HG03469 (cell line): ENCODE results near the gene SALL2.

Experiments used
- ATAC-seq: cut with Tn5 transposase; IDR thresholded peaks from one replicate; pipeline ENCODE4 v1.9.1; 2021; ENCODE audit warnings: mild to moderate bottlenecking, moderate library complexity, moderate number of reproducible peaks; ENCODE audit not compliant: unreplicated experiment

Gene SALL2

DNA sequence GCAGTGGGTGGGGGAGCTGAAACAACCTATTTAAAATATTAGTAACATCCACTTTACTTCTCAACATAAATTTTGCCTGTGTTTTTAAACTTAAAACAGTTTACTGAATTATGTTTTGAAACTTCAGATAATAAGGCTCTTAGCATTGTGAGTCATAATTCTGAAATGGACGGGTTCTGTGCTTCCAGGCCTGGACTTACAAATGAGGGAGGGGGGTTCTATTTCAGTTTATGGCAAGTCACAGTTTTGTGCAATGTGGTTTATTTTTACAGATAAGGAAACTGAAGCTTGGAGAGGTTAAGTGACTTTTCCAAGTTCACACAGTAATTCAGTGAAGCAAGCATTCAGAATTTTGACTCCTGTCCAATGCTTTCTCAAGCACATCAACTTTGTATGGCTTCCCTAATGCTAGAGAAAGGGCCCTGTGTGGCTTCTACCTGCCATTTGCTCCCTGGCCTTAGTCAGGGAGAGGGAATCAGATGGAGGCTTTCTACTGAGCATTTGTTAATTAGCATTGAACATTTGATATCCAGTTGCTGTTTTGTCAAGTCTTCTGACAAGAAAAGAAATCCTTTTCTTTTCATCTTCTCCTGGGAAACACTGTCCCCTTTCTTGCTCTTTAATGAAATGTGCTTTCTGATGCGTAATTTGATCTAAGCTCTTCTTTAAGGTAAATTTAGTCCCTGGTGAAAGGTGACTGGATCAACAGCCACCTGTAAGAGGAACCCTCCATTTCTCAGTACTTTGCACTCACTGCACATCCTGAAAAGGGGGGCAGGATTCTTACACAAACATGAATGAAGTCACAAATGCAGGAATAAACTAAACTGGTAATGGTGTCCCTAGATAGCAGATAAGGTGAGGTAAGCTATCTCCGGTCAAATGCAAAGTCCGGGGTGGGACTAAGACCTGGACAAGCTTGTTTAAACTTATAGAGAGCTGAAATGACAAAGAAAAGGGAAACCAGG, 2.5 kb upstream of the SALL2 start:
- ATAC-seq = no peak

GRCh38 chr14:21527318-21527679, 1.2 kb upstream of the SALL2 start:
- ATAC-seq = no peak

DNA sequence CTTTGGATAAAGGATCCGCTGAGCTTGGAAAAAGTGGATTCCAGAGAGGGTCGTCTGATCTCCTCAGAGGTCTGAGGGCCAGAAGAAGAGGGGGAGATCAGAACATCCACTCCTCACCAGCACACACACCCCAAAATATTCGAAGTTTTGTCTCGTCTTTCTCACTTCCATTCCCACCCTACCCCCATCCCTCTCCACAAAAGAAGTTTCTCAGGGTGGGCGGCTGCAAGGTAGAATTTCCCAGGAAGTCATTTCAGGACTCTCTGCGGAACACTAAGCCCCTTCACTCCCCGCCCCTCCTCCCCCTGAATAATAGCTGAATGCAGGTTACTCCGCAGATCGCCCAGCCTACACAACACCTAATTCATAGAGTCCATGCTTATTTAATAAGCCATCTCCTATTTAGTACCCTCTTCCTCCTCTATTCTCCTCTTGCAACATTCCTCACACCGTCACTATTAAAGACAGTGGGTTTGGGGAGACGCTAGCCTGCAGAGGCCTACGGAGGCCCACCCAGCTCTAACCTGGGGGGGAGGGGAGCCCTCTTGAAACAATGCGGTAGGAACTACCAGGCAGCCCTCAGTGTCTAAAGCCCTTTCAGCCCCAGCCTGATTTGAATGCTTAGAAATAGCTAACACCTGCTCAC, 649 bp upstream of the SALL2 start:
- ATAC-seq = no peak

- ATAC-seq = no peak
Observed at GRCh38 chr14:21525571-21525961, 580 bp downstream of the SALL2 start.

DNA sequence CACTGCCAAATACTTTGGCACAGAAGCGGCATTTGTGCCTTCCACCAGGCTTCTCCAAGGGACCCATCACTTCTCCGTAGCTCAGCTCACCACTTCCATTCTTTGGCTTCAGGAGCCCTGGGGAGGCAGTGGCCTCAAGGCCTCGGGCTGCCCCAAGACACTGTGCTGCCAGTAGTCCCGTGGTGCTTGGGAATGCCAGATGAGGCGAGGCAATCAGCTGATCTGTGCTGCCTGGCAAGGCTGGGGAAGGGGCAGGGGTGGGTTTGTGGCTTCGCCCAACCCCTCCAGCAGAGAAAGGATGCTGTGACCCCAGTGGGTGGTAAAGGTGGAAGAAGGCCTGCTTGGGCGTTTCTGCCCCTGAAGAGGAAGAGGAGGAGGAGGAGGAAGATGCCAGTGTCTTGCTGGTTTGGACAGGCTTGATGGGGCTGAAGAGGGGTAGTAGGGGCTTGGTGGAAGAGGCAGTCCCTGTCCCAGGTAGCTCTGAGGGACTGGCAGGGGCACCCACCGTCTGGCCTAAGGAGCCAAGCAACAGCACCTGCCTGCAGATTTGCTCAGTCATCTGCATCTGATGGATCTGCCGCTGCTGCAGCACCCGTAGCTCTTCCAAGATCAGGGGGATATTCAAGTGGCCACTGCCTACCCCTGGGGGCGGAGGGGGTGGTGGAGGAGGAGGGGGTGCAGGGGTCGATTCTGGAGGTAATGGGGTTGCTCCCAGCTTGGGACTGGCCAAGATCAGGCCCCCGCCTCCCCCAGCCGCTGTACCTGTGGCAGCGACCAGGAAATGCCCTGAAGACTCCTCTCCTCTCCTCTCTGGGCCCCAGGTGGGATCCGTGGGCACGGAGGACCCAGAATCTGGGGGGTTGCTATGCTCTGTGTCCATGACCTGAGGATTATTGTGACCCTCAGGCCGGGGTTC, 1.3 kb downstream of the SALL2 start:
- no peak for ATAC-seq

- ATAC-seq = no peak
Observed at GRCh38 chr14:21523203-21523602, 2.9 kb downstream of the SALL2 start.

DNA sequence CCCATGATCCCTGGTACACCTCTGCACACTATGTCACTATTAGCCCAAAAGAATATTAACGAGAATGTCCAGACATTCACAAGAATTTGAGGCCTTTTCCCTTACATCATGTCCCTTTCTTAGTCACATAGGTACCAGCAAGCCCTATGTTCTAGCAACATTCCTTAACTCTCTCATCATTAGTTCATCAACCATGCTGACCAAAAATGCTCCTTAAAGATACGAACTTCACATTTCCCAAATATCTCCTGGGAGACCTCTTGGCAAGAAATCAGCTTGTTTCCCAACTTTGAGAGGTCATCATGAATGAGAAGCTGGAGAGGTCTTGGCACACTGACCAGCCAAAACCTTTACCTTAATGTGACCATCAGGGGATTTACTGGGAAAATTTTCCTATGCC, 4.6 kb downstream of the SALL2 start:
- ATAC-seq = no peak

GRCh38 chr14:21520767-21521166, 5.4 kb downstream of the SALL2 start:
- ATAC-seq = no peak

- no peak for ATAC-seq
Observed at GRCh38 chr14:21518725-21519124, 7.4 kb downstream of the SALL2 start.

- ATAC-seq = no peak
Observed at GRCh38 chr14:21514341-21514740, 11.8 kb downstream of the SALL2 start.

DNA sequence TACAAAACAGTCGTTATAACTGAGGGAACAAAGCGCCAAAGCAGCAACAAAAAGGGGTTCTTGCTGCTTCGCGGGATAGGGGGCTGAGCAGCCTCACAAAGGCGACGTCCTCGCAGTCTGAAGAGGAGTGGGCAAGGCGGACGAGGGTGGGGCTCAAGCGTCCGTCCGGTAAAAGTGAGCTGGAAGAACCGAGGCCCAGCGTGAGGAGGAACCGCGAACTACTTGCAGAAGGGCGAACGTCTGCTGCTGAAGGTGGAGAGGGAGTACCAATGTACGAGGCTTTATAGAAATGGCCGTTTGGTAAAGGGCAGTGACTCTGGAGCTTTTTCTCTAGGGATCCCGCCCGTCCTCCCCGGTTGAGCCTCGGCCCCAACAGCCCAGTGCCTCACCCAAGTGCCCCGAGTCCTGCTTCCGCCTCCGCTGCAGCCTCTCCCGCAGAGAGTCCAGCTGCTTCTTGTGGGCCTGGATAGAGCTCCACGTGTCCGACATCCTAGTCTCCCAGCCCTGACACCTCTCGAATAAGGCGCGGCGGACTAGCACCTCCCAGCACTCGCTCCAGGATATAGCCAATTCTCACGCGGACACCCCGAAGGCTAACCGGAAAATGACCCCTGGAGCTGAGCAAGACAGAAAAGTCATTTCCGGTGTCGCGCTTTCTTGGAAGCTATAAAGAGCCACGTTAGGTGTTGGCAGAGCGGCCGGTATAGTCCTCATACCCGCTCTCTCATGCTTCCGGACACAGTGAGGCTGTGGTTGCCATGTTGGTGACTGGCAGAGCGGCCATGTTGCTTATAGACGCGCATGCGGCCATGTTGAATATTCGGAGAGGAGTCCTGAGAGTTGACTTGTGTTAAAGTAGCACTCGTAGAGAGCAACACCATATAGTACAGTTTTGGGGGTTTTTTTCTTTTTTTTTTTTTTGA, 15.2 kb downstream of the SALL2 start, which contains the start of gene METTL3:
Gene METTL3 (minus strand): TSS at position 606 of the 923 bp plus-strand sequence. CDS start 117 bp downstream, at position 489.
- peak; percentile 99 for ATAC-seq

- ATAC-seq = no peak
Observed at GRCh38 chr14:21509432-21510143, 16.6 kb downstream of the SALL2 start.

DNA sequence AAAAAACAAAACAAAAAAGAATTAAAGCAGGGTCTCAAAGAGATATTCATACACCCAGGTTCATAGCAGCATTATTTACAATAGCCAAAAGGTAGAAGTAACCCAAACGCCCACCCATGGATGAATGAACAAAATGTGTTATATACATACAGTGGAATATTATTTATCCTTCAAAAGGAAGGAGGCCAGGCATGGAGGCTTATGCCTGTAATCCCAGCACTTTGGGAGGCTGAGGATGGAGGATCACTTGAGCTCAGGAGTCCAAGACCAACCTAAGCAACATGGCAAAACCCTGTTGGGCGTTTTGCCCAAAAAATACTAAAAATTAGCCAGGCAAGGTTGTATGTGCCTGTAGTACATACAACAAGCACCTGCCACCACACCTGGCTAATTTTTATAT, 19.6 kb downstream of the SALL2 start:
- no peak for ATAC-seq

DNA sequence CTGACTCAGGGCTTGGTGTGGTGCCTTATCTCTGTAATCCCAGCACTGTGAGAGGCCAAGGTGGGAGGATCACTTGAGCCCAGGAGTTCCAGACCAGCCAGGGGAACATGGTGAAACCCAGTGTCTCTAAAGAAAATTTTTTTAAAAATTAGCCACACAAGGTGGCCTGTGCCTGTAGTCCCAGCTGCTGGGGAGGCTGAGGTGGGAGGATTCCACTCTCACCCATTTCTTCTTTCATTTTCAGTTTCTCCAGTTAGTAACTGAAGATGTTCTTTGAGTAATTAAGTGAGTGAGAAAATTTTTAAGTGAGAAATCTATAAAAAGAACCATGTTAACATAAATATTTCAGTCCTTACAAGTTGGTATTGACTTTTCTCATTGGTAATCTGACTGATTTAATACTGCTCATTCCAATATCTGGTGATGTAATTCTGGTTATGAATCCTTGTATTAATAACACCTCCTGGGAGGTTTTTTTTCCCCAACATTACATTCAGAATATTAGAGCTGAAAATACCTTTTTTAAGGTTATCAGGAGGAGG, 21.1 kb downstream of the SALL2 start:
- peak; percentile 45 for ATAC-seq

- no peak for ATAC-seq
Observed at GRCh38 chr14:21503376-21503775, 22.8 kb downstream of the SALL2 start.

DNA sequence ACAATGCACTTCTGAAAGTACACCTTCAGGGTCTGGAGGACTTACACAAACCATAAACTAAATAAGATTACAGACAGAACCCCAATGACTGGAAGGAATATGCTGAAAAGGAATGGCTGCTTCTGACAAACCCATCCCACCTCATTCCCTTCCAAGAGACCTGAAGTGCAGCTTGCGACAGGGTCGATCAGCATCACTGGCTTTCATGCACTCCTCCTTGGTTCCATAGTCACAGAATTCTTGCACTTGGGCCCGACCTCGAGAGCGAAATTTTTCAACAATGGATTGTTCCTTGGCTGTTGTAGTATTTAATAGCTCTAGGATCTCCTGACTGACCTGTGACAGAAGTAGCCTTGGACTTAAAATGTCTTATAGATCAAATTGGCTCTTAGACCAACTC, 24.6 kb downstream of the SALL2 start:
- no peak for ATAC-seq

- no peak for ATAC-seq
Observed at GRCh38 chr14:21498540-21499526, 27.3 kb downstream of the SALL2 start.

DNA sequence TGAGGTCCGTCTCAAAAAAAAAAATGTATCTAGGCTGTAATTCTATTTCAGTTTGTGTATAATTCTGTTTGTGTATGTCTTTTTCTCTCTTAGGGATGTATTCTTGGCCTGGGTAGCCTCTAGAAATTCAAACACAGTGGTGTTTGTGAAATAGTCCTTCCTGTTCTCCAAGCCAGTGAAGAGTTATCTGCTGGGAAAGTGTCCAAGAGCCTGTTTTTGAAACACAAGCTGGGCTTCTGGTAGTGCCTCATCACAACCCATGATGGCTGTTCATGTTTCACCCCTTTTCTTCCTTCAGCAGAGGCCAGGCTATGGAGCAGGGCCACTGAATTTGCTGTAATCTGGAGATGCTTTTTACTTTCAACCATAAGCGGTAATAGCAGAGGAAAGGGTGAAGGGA, 29.7 kb downstream of the SALL2 start:
- ATAC-seq = no peak
